SU-DHL-6 (cell line): ENCODE measurements around the gene FCHSD2.
A peak's percentile ranks its signal among the peaks of the same experiment; 100 is the strongest.

Experiments used
- H2AFZ ChIP-seq: fragments of 200-600 bp; sonication (generic); 2 replicates; pipeline ENCODE4 v1.6.1; 2014; ENCODE audit warnings: low read depth, mild to moderate bottlenecking, moderate library complexity, mixed read lengths, antibody characterized with exemption, low read length; ENCODE audit not compliant: severe bottlenecking
- H3F3A ChIP-seq: fragments of 200-600 bp; shearing (Covaris generic); 2 replicates; pipeline ENCODE4 v1.6.0; 2016; ENCODE audit warnings: antibody characterized with exemption, mild to moderate bottlenecking; ENCODE audit not compliant: insufficient read depth
- H3K27ac ChIP-seq: fragments of 200-600 bp; sonication (generic); 2 replicates; pipeline ENCODE4 v1.5.1; 2016; ENCODE audit warnings: low read depth, mild to moderate bottlenecking, low read length, moderate library complexity, mixed read lengths
- H3K27me3 ChIP-seq: fragments of 200-600 bp; sonication (generic), shearing (Covaris generic); 2 replicates; pipeline ENCODE4 v1.6.0; 2014; ENCODE audit warnings: mild to moderate bottlenecking, low read length
- H3K36me3 ChIP-seq: fragments of 200-600 bp; sonication (generic); 2 replicates; pipeline ENCODE4 v1.6.1; 2014; ENCODE audit warnings: mild to moderate bottlenecking, low read length, mixed read lengths
- H3K4me2 ChIP-seq: fragments of 300-600, 200-600 bp; shearing (Covaris generic), sonication (generic); 2 replicates; pipeline ENCODE4 v1.6.0; 2014; ENCODE audit warnings: low read length, low read depth, mild to moderate bottlenecking; ENCODE audit not compliant: poor library complexity, severe bottlenecking
- H3K4me3 ChIP-seq: fragments of 200-600 bp; sonication (generic); 2 replicates; pipeline ENCODE4 v1.5.1; 2014; ENCODE audit warnings: antibody characterized with exemption, low read length, mild to moderate bottlenecking, mixed read lengths; ENCODE audit not compliant: insufficient read depth, poor library complexity, severe bottlenecking
- H3K79me2 ChIP-seq: fragments of 200-600 bp; sonication (generic); 2 replicates; pipeline ENCODE4 v1.6.1; 2014; ENCODE audit warnings: mild to moderate bottlenecking, low read length, moderate library complexity; ENCODE audit not compliant: insufficient read depth
- H3K9ac ChIP-seq: fragments of 200-600 bp; sonication (generic); 2 replicates; pipeline ENCODE4 v1.7.0; 2014; ENCODE audit warnings: mild to moderate bottlenecking, low read length
- H3K9me2 ChIP-seq: fragments of 200-600 bp; sonication (generic); replicated peaks from 2 replicates; pipeline ENCODE4 v1.6.1; 2014; ENCODE audit warnings: low read length; ENCODE audit not compliant: insufficient read depth
- H3K9me3 ChIP-seq: fragments of 200-600 bp; sonication (generic); 2 replicates; pipeline ENCODE4 v1.6.1; 2014; ENCODE audit warnings: low read length, mixed read lengths; ENCODE audit not compliant: insufficient read depth
- H4K20me1 ChIP-seq: fragments of 200-600 bp; sonication (generic); 2 replicates; pipeline ENCODE4 v1.6.1; 2014; ENCODE audit warnings: low read depth, mild to moderate bottlenecking, antibody characterized with exemption, low read length, moderate library complexity, mixed read lengths
- EZH2phosphoT487 ChIP-seq: fragments of 200-600 bp; sonication (generic), shearing (Covaris generic); conservative IDR thresholded peaks from 2 replicates; pipeline ENCODE4 v1.6.1; 2018; ENCODE audit warnings: mild to moderate bottlenecking, antibody characterized with exemption, low read length, moderate library complexity, mixed read lengths
- TF ChIP-seq, protein P1 (sequence below): fragments of 200-600 bp; sonication (generic); IDR thresholded peaks from one replicate; pipeline ENCODE4 v1.5.1; 2017; ENCODE audit warnings: antibody characterized with exemption, mild to moderate bottlenecking, low read length, moderate library complexity; ENCODE audit not compliant: insufficient read depth, poor library complexity, severe bottlenecking

The FCHSD2 gene

GRCh38 chr11:72817966-72818365, 324.2 kb downstream of the FCHSD2 start:
- no peak overlapping the region for H3K4me3 ChIP-seq
- H4K20me1 ChIP-seq = no peaks in the 10 kb centered on the region
- no peak overlapping the region for H3K4me2 ChIP-seq

DNA sequence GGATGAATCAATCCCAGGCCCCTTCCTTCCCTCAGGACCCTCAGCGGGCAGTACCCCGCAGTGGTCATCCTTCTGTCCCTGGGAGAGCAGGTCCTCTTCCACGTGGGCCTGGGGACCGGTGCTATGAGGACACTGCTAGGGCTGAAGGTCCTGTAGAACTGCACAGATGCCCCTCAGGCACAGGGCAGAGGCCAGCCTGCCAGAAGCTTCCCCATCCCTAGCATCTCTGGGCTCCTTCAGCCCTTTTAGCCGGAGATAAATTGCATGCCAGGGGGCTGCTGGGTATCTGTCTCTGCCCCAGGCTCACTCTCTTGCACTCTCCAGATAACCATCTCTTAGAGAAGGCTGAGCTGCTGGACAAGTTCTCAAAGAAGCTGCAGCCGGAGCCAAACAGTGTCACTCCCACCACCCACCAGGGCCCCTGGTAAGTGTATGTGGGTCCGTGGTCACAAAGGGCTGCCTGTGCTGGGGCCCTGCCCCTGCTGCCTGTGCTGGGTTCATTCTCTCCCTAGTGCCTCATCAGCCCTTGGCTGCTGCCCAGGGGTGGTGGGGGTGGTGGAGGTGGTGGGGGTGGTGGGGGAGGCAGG, 325.6 kb downstream of the FCHSD2 start:
- Histone ChIP-seq H3K4me3 (no peak overlapping the region), H3K9ac (no peak overlapping the region), H4K20me1 (no peaks in the 10 kb centered on the region), H3K79me2 (peaks cover 24% of the 10 kb centered on the region), H3K4me2 (no peak overlapping the region), H3K36me3 (no peaks in the 10 kb centered on the region), H3F3A (peaks cover 20% of the 10 kb centered on the region), H3K27ac (peak overlapping the region; percentile 83; the same call in 1 of the 2 replicates), H3K9me2 (no peaks in the 10 kb centered on the region), H2AFZ (no peak overlapping the region), H3K27me3 (no peaks in the 10 kb centered on the region), H3K9me3 (no peaks in the 10 kb centered on the region)
- TF ChIP-seq, protein P1, sequence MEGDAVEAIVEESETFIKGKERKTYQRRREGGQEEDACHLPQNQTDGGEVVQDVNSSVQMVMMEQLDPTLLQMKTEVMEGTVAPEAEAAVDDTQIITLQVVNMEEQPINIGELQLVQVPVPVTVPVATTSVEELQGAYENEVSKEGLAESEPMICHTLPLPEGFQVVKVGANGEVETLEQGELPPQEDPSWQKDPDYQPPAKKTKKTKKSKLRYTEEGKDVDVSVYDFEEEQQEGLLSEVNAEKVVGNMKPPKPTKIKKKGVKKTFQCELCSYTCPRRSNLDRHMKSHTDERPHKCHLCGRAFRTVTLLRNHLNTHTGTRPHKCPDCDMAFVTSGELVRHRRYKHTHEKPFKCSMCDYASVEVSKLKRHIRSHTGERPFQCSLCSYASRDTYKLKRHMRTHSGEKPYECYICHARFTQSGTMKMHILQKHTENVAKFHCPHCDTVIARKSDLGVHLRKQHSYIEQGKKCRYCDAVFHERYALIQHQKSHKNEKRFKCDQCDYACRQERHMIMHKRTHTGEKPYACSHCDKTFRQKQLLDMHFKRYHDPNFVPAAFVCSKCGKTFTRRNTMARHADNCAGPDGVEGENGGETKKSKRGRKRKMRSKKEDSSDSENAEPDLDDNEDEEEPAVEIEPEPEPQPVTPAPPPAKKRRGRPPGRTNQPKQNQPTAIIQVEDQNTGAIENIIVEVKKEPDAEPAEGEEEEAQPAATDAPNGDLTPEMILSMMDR = no peak
- TF ChIP-seq EZH2phosphoT487 = no peak

More at GRCh38 chr11:72817966-72818365, 324.2 kb downstream of the FCHSD2 start:
- peaks cover 9% of the 10 kb centered on the region for H3K79me2 ChIP-seq
- H3K27me3 ChIP-seq = no peaks in the 10 kb centered on the region
- H3K9me3 ChIP-seq = no peaks in the 10 kb centered on the region
- no peaks in the 10 kb centered on the region for H3K36me3 ChIP-seq
- TF ChIP-seq EZH2phosphoT487 = no peak
- TF ChIP-seq, protein P1 = no peak
- H3K27ac ChIP-seq = no peak overlapping the region
- no peak overlapping the region for H3K9ac ChIP-seq
- peaks cover 19% of the 10 kb centered on the region for H3F3A ChIP-seq
- no peak overlapping the region for H2AFZ ChIP-seq
- H3K9me2 ChIP-seq = no peaks in the 10 kb centered on the region

- peaks cover 24% of the 10 kb centered on the region for H3K79me2 ChIP-seq
- no peaks in the 10 kb centered on the region for H3K9me2 ChIP-seq
- H3K36me3 ChIP-seq = no peaks in the 10 kb centered on the region
- TF ChIP-seq, protein P1 = no peak
- no peak for TF ChIP-seq EZH2phosphoT487
- H3K27ac ChIP-seq = peak overlapping the region; percentile 83
- H3K4me3 ChIP-seq = peak overlapping the region; percentile 85
- peaks cover 16% of the 10 kb centered on the region for H3F3A ChIP-seq
- H2AFZ ChIP-seq = peak overlapping the region; percentile 70
- H3K4me2 ChIP-seq = peak overlapping the region; percentile 89
- H3K9me3 ChIP-seq = no peaks in the 10 kb centered on the region
- no peaks in the 10 kb centered on the region for H3K27me3 ChIP-seq
- peak overlapping the region; percentile 82 for H3K9ac ChIP-seq
- no peaks in the 10 kb centered on the region for H4K20me1 ChIP-seq
Measured at GRCh38 chr11:72815110-72815618, 327.0 kb downstream of the FCHSD2 start.
